Lower leg skin (tissue), 3 donors: Measurements from ENCODE around the gene DAB2IP.

Experiments used
- CTCF ChIP-seq, 3 donors: fragments of 450-650 bp; IDR thresholded peaks; one replicate each; pipeline ENCODE4 v1.5.1; 2016; ENCODE audit warnings: antibody characterized with exemption in 3 of 3, mild to moderate bottlenecking in 3 of 3, moderate library complexity in 2 of 3
- POLR2A ChIP-seq, 2 donors: fragments of 450-650 bp; IDR thresholded peaks; one replicate each; pipeline ENCODE4 v1.6.1; 2016 to 2017; ENCODE audit warnings: antibody characterized with exemption in 2 of 2, mild to moderate bottlenecking in 1 of 2, moderate library complexity in 1 of 2

DNA sequence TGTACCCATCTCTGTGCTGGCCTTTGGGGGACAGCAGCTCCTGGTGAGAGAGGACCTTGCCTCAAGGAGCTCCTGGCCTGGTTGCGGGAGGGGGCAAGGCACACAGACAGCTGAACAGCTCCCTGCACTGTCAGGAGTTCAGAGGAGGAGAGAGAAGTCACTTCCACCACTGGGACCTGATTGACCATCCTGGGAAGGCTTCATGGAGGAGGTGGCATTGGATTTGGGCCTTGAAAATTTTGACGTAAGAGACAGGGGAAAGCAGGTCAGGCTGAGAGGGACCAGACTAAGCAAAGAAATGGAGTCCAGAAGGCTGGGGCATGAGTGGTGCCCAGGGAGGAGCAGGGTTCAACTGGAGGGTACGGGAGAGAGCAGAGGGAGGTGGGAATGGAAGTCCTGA is 20.3 kb upstream of the DAB2IP start:
- no peak for TF ChIP-seq CTCF (IDR thresholded peaks at IDR 0.05)
- TF ChIP-seq POLR2A (IDR thresholded peaks at IDR 0.05), result no peak
